NCI-H526 treated with DMSO at 0.1 percent for 48 hours (cell line): Measurements from ENCODE around the gene HYAL3.

ENCODE experiments used
- DNase-seq: peaks from one replicate; lab custom pipeline; 2025; lab: John Stamatoyannopoulos, UW

Gene HYAL3

DNA sequence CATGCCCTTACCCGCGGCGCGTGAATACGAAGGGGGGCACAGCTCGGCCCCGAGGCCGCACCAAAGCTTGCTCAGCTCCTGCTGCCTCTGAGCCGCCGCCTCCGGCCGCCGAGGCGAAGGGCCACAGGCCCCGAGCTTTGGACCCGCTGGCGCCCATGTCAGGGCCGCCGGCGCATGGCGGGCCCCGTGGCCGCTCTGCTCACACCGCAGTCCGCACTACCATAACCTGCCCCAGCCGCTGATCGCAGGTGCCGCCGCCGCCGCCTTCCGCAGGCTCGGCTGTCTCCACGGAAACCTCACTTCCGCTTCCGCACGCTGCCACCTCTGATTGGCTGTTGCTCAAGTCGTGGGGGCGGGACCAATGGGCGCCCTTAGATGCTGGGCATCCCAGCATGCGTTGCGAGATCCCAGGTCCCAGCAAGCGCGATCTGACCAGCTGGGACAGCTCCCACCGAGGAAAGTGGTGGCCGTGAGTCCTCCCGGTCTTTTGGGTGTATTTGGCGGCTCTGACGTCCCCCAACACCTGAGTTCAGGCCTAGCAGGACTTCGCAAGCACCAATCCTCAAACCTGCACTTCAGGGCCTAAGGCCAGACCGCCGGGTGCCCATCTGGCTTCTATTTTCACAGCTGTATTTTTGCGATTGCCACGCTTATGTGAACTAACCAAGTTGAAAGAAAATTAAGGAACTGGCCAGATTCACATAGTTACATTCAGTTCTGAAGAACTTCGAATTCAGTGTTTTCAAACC lies 28.9 kb upstream of the HYAL3 start, which contains the start of gene TUSC2:
Gene TUSC2 (minus strand): TSS at position 281 of the 749 bp plus-strand sequence. CDS start 124 bp downstream, at position 157.
- DNase-seq: peak; percentile 92

- no peak for DNase-seq
Observed at GRCh38 chr3:50327129-50327528, 27.9 kb upstream of the HYAL3 start.

DNA sequence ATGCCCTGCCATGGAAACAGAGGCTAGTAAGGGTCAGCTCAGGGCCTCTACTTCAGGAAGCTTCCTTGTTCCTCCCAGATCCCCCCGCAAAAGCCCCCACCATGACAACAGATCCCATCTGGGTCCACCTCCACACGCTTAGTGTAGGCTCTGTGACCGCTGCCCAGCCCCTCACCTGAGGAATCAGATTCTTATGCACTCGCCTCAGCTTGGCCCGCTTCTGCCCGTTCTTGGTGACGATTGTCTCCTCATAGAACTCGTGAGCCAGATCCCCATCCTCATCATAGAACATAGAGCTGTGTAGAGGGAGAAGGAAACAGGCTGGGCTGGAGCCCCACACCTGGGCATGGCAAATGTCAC lies 27.0 kb upstream of the HYAL3 start:
- DNase-seq: no peak

GRCh38 chr3:50325497-50326181 lies 26.4 kb upstream of the HYAL3 start:
- DNase-seq: no peak

DNA sequence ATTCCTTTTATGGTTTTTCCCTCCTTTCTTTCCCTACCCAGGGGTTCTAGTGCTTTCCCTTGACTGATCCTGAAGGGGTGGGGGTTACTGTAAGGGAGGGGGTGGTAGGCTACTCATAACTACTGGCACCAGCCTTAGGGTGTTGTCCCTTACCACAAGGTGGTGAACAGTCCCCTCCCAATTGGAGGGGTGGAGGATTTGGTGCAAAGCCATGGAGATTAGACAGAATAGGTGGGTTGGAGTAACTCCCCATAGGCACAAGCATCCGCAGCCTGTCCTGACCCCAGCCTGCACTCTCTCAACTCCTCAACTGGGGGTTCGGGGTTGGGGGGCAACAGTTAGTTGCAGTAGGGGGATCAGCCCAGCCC lies 25.9 kb upstream of the HYAL3 start:
- no peak for DNase-seq

DNA sequence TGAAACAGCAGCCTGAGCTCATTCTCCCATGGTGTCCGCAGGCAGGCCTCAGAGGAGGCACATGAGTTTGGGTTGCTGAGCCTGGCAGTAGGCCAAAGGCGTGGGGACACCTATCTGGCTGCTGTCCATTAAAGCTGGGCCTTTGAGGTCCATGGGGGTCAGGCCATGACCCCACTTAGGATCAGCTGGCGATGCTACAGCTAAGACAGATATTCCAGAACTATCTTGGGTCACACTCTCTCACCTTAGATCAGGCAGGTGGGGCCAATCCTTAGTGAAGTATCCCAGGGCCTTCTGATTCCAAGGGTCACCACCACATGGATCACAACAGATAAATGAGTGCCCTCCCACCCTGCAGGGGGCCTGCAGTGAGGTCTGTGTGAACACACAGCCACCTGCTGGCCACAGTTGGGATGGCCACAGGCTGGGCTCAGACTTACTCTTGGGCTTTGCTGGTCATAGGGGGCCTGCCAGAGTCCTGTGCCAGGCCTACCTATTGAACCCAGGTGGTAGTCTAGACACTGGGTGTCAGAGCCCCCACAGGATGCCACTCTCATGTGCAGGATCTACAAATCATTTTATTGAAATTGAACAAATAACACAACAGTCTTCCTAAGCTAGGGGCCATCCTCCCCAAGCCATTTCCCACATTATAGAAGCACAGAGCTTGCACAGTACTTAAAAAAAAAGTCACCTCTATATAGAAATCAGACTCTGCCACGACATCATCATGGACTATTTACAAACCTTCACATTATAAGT lies 25.3 kb upstream of the HYAL3 start:
- peak; percentile 22 for DNase-seq

DNA sequence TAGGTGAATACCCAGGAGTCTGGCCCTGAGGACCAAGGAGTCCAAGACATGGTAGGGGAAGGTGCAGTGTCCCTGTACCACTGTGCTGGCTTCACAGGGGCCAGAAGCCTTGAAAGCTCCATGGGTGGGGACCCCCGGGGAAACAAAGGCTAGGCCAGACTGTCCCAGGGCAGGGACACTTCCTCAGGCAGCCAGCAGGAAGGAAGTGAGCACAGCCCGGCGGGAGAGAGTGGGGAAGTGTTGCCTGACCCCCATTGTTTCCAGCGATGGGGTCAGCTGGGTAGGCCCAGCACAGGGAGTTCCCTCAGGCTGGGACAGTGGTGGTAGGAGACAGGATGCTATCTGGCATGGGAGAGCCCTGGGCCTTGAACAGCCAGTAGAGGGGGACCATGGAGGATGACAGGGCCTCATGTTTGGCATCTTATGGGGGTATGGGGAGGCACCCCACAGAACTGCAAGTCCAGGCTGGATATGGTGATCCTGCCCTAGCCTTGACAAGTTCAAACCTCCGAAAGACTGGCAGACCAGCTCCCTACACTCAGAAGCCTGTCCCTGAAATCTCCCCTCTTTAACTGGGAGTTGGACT lies 24.5 kb upstream of the HYAL3 start:
- no peak for DNase-seq

DNA sequence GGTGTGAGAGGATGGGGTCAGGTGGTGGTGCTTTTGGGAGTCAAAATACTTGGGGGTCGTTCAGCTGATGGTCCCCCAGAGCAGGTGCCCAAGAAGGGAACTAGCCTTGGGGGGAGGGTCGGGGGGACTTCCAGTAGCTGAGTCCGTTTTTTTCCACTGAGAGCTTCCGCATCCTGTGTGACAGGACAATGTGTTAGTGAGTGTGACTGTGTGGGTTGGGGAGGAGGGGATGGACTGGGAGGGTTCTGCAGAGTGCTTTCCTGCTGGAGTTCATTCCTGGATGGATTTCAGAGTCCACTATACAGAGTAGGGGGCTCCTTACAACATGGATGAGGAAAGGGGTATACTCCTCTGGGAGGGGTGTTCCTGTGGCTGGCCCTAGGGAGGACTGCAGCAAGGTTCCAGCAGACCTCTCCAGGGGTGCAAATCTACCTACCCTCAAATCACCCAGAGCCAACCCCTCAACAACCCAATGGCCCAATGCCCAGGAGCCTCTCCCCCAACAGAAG lies 23.9 kb upstream of the HYAL3 start:
- DNase-seq: no peak

DNA sequence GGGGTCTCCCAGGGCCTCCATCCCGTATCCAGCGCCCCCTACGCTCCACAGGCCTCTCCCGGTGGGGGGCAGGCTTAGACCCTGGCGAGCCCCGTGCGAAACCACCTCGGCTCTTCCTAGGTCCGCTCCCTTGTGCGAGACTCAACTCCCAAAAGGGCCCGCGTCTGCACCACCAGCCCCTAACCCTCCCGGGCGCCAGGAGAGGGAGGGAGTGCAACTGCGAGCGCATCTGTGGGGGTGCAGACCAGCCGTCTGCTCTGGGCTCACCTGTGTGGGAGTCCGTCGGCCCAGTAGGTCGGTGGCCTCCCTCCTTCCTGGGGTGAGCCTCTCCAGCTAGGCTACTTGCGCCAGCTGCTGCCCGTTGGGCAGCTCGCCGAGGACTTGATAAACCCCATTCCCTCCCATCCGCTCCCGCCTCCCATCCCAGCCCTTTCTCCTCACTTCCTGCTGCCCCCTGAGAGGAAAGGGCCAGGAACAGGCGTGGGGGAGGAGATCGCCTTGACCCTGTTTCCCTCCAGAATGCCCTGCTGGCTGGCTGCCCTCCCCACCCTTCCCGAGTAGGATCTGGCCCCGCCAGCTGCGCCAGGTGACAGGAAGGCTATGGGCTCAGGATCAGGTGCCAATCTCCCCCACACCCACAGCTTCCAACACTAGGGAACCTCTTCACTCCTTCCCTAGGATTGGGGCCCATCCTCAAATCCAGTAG lies 23.3 kb upstream of the HYAL3 start, which contains the start of gene HYAL2:
Gene HYAL2 (minus strand): TSS at position 360 of the 706 bp plus-strand sequence. CDS start 2,256 bp downstream, outside the sequence.
- DNase-seq: no peak

- DNase-seq: no peak
Observed at GRCh38 chr3:50322115-50322385, 22.8 kb upstream of the HYAL3 start.

DNA sequence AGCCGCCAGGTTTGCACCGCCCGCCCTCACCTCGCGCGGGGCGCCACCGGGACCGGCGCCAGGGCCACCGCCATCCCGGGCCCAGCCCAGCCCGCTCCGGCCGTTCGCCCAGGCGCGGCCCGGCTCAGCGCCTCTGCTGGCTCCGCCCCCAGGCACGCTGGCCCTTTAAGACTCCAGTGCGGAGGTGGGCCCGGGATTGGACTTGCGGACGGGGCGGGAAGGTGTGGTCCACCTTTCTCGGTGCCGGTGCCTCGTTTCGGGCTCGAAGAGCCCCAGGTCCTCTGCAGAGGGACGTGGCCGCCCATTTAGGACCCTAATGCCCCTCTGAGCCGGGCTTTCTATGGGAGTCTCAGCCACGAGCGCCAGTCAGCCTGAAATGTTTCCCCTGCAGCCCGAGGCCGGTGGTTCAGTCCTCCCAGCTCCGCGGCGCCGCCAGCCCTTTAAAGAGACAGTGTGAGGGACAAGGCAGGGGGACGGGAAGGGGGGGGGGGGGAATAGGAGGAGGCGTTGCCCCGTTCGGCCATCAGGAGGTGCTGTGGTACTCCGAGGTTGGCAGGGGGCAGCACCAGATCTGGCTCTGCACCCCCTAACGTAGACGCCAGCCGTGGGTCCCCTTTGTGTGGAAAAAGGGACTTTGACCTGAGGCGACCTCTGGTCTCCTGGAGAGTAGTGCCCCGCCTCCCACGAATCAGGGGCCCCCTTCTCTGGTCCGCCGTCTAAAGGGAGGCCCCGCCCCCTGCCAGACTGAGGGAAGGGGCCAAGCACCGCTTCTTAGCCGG lies 22.3 kb upstream of the HYAL3 start:
- DNase-seq: peak; percentile 84

- DNase-seq: peak; percentile 44
Observed at GRCh38 chr3:50320853-50321335, 21.7 kb upstream of the HYAL3 start.

DNA sequence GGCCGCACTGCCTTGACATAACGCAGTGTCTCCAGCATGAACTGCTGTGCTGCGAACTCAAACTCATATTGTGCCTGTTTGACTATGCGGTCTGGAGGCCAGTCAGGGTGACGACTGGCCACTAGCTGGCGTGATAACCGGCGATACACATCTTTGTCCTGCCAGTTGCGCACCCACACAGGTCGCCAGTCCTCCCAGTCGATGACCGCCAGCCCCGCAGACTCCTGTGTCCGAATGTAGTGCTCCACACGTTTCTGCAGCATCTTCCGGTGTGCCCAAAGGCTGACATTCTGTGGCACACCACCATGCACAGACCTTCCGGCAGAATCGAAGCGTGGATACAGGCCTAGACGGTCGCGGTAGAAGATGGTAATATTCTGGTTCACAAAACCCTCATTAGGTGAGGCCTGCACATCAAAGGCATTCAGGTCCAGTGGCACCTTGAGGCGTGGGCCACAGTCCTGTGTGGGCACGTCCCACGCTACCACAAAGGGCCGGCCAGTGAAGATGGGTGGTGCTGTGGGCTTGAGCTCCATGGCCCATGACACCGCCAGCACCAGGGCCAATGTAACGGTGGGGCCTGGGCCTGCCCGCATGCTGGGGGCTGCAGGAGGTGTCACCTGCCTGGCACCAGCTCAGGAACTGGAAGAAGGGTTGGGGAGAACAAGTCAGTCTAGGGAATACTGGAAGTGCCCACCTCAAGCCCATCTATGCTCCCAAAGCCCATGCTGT lies 20.9 kb upstream of the HYAL3 start:
- DNase-seq: no peak

- no peak for DNase-seq
Observed at GRCh38 chr3:50319181-50319893, 20.1 kb upstream of the HYAL3 start.

GRCh38 chr3:50318615-50319014 lies 19.4 kb upstream of the HYAL3 start:
- no peak for DNase-seq

- DNase-seq: no peak
Observed at GRCh38 chr3:50318163-50318562, 19.0 kb upstream of the HYAL3 start.

- no peak for DNase-seq
Observed at GRCh38 chr3:50317300-50317699, 18.1 kb upstream of the HYAL3 start.

DNA sequence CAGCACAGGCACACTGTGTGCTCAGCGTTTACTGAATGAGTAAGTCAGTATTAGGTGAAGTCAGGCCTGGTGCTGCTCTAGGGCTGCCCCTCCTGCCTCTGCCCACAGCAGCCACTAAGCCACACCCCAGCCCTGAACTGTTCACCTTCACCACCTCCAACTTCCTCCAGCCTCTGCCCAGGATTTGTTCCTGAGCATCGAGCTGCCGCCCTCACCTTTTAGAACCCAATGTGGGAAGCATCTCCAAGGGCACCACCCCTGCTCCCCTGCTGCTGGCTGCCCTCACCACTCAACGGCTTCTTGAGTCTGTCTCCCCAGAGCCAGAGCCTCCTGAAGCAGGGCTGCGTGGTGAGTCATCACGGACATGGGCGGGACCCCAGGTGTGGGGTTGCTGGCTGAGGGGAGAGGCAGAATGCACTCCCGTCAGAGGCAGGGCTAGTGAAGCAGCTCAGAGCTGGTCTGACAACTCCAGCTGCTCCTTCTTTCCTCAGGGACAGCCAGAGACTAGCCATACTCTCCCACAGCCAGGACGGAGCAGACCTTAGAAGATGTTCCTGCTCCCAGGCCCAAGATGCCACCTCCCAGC lies 17.5 kb upstream of the HYAL3 start:
- DNase-seq: no peak

DNA sequence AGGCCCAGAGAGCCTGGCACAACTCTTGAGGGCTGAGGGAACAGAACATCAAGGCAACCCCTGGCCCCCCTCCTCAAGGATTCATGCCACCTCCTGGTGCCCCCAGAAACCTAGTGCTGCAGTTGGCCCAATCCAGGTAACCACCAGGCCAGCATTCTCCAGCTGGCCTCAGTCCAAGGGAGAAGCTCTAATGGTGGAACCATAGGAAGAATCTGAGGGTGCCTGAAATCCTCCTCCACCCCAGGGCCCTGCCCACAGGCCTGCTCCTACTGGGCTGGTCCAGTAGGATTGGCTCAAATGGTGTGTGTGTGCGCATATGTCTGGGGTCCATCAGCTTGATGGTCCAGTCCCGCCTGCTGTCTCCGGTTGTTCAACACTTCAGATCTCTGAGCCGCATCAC lies 15.6 kb upstream of the HYAL3 start:
- no peak for DNase-seq
